Measurements from ENCODE around the gene AGO3. TPM values are rescaled to one million over a fixed set of nuclear protein-coding genes. Genes with fewer than 3 reads are reported as not detected.

The AGO3 gene
- total and polyA plus RNA-seq, 2 experiments from 2014 or later, result 19.2 to 27.3 TPM

DNA sequence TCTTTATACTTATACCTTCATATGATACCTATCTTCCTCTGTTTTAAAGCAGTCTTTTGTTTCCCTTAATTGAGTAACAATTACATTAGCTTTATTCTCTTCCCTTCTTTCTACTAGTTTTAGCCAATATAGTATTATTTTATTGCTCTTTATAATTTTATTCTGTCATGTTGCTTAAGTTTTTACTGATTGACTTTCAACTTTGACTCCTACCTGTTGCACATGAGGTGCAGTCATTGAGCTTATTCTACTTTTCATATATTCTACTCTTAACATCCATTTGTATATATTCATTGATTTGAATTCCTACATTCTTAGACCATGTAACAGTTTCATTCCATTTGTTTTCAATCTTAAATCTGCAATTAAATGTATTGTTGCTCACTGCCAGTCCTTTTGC lies 49.2 kb downstream of the AGO3 start (continued):
- TF ChIP-seq, protein P1, sequence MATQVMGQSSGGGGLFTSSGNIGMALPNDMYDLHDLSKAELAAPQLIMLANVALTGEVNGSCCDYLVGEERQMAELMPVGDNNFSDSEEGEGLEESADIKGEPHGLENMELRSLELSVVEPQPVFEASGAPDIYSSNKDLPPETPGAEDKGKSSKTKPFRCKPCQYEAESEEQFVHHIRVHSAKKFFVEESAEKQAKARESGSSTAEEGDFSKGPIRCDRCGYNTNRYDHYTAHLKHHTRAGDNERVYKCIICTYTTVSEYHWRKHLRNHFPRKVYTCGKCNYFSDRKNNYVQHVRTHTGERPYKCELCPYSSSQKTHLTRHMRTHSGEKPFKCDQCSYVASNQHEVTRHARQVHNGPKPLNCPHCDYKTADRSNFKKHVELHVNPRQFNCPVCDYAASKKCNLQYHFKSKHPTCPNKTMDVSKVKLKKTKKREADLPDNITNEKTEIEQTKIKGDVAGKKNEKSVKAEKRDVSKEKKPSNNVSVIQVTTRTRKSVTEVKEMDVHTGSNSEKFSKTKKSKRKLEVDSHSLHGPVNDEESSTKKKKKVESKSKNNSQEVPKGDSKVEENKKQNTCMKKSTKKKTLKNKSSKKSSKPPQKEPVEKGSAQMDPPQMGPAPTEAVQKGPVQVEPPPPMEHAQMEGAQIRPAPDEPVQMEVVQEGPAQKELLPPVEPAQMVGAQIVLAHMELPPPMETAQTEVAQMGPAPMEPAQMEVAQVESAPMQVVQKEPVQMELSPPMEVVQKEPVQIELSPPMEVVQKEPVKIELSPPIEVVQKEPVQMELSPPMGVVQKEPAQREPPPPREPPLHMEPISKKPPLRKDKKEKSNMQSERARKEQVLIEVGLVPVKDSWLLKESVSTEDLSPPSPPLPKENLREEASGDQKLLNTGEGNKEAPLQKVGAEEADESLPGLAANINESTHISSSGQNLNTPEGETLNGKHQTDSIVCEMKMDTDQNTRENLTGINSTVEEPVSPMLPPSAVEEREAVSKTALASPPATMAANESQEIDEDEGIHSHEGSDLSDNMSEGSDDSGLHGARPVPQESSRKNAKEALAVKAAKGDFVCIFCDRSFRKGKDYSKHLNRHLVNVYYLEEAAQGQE (IDR thresholded peaks at IDR 0.05; ENCODE audit: unreplicated experiment), result no peak
- TF ChIP-seq STAT1 (IDR thresholded peaks at IDR 0.05; ENCODE audit: unreplicated experiment) (no peak), EZH2phosphoT487 (IDR thresholded peaks at IDR 0.05; ENCODE audit: unreplicated experiment) (no peak)

DNA sequence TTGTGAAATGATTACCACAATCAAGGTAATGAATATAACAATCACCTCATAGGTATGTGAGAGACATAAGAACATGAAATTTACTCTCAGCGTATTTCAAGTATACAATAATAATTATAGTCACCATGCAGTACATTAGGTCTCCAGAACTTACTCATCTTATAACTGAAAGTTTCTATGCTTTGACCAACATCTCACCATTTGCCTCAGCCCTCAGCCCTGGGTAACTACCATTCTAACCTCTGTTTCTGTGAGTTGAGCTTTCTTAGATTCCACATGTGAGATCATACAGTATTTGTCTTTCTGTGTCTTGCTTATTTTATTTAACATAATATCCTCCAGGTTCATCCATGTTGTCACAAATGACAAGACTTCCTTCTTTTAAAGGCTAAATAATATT lies 57.3 kb downstream of the AGO3 start:
- H3K27ac Mint-ChIP-seq, result no peak overlapping the region
- H3K4me2 ChIP-seq, result no peak overlapping the region
- DNase-seq (ENCODE audit: low spot score) (no peak), ATAC-seq (no peak)
- H3K27me3 ChIP-seq (ENCODE audit: insufficient read depth), result no peaks in the 10 kb centered on the region
- no peak overlapping the region for H3K27ac ChIP-seq (ENCODE audit: low read depth)
- no peaks in the 10 kb centered on the region for H3K36me3 ChIP-seq (ENCODE audit: insufficient read depth)
- H3K4me1 Mint-ChIP-seq, result no peaks in the 10 kb centered on the region
- H3F3A ChIP-seq (replicated peaks; ENCODE audit: low read depth), result no peaks in the 10 kb centered on the region
- no peak overlapping the region for H3K4me3 Mint-ChIP-seq
- no peak overlapping the region for H2AFZ ChIP-seq
- H3K79me2 ChIP-seq (replicated peaks; ENCODE audit: insufficient read depth), result no peaks in the 10 kb centered on the region
- no peaks in the 10 kb centered on the region for H3K4me1 ChIP-seq (ENCODE audit: insufficient read depth)
- H3K4me3 ChIP-seq, result no peak overlapping the region
- peaks cover 12% of the 10 kb centered on the region; the same call in 2 of the 3 replicates for H3K36me3 Mint-ChIP-seq (ENCODE audit: low read depth)
- H4K20me1 ChIP-seq (replicated peaks; ENCODE audit: insufficient read depth), result no peaks in the 10 kb centered on the region; the same call in 1 of the 2 replicates
- H3K9me3 Mint-ChIP-seq, result no peaks in the 10 kb centered on the region
- H3K9me2 ChIP-seq (ENCODE audit: insufficient read depth), result no peaks in the 10 kb centered on the region
- peaks cover 2% of the 10 kb centered on the region for H3K27me3 Mint-ChIP-seq (ENCODE audit: insufficient read depth, low read depth, poor library complexity)
- TF ChIP-seq CREB1 (CRISPR knock-in tag; IDR thresholded peaks at IDR 0.05; ENCODE audit: low read depth), result no peak
- TF ChIP-seq, protein P2, sequence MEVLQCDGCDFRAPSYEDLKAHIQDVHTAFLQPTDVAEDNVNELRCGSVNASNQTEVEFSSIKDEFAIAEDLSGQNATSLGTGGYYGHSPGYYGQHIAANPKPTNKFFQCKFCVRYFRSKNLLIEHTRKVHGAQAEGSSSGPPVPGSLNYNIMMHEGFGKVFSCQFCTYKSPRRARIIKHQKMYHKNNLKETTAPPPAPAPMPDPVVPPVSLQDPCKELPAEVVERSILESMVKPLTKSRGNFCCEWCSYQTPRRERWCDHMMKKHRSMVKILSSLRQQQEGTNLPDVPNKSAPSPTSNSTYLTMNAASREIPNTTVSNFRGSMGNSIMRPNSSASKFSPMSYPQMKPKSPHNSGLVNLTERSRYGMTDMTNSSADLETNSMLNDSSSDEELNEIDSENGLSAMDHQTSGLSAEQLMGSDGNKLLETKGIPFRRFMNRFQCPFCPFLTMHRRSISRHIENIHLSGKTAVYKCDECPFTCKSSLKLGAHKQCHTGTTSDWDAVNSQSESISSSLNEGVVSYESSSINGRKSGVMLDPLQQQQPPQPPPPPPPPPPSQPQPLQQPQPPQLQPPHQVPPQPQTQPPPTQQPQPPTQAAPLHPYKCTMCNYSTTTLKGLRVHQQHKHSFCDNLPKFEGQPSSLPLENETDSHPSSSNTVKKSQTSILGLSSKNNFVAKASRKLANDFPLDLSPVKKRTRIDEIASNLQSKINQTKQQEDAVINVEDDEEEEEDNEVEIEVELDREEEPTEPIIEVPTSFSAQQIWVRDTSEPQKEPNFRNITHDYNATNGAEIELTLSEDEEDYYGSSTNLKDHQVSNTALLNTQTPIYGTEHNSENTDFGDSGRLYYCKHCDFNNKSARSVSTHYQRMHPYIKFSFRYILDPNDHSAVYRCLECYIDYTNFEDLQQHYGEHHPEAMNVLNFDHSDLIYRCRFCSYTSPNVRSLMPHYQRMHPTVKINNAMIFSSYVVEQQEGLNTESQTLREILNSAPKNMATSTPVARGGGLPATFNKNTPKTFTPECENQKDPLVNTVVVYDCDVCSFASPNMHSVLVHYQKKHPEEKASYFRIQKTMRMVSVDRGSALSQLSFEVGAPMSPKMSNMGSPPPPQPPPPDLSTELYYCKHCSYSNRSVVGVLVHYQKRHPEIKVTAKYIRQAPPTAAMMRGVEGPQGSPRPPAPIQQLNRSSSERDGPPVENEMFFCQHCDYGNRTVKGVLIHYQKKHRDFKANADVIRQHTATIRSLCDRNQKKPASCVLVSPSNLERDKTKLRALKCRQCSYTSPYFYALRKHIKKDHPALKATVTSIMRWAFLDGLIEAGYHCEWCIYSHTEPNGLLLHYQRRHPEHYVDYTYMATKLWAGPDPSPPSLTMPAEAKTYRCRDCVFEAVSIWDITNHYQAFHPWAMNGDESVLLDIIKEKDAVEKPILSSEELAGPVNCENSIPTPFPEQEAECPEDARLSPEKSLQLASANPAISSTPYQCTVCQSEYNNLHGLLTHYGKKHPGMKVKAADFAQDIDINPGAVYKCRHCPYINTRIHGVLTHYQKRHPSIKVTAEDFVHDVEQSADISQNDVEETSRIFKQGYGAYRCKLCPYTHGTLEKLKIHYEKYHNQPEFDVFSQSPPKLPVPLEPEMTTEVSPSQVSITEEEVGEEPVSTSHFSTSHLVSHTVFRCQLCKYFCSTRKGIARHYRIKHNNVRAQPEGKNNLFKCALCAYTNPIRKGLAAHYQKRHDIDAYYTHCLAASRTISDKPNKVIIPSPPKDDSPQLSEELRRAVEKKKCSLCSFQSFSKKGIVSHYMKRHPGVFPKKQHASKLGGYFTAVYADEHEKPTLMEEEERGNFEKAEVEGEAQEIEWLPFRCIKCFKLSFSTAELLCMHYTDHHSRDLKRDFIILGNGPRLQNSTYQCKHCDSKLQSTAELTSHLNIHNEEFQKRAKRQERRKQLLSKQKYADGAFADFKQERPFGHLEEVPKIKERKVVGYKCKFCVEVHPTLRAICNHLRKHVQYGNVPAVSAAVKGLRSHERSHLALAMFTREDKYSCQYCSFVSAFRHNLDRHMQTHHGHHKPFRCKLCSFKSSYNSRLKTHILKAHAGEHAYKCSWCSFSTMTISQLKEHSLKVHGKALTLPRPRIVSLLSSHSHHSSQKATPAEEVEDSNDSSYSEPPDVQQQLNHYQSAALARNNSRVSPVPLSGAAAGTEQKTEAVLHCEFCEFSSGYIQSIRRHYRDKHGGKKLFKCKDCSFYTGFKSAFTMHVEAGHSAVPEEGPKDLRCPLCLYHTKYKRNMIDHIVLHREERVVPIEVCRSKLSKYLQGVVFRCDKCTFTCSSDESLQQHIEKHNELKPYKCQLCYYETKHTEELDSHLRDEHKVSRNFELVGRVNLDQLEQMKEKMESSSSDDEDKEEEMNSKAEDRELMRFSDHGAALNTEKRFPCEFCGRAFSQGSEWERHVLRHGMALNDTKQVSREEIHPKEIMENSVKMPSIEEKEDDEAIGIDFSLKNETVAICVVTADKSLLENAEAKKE (CRISPR knock-in tag; IDR thresholded peaks at IDR 0.05), result no peak
- TF ChIP-seq ZNF331 (CRISPR knock-in tag; IDR thresholded peaks at IDR 0.05; ENCODE audit: low read depth), result no peak
- TF ChIP-seq EZH2 (IDR thresholded peaks at IDR 0.05; ENCODE audit: low read depth, unreplicated experiment), result no peak
- no peak for TF ChIP-seq EZH2phosphoT487 (IDR thresholded peaks at IDR 0.05; ENCODE audit: unreplicated experiment)
- TF ChIP-seq NANOG (IDR thresholded peaks at IDR 0.05; ENCODE audit: borderline replicate concordance), result no peak
- TF ChIP-seq, protein P3, sequence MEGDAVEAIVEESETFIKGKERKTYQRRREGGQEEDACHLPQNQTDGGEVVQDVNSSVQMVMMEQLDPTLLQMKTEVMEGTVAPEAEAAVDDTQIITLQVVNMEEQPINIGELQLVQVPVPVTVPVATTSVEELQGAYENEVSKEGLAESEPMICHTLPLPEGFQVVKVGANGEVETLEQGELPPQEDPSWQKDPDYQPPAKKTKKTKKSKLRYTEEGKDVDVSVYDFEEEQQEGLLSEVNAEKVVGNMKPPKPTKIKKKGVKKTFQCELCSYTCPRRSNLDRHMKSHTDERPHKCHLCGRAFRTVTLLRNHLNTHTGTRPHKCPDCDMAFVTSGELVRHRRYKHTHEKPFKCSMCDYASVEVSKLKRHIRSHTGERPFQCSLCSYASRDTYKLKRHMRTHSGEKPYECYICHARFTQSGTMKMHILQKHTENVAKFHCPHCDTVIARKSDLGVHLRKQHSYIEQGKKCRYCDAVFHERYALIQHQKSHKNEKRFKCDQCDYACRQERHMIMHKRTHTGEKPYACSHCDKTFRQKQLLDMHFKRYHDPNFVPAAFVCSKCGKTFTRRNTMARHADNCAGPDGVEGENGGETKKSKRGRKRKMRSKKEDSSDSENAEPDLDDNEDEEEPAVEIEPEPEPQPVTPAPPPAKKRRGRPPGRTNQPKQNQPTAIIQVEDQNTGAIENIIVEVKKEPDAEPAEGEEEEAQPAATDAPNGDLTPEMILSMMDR (conservative IDR thresholded peaks at IDR 0.05; ENCODE audit: low read depth in 2 of 2), result no peak
- no peak for TF ChIP-seq ZNF114 (CRISPR knock-in tag; IDR thresholded peaks at IDR 0.05)
- TF ChIP-seq STAT1 (IDR thresholded peaks at IDR 0.05; ENCODE audit: unreplicated experiment), result no peak
- TF ChIP-seq, protein P4, sequence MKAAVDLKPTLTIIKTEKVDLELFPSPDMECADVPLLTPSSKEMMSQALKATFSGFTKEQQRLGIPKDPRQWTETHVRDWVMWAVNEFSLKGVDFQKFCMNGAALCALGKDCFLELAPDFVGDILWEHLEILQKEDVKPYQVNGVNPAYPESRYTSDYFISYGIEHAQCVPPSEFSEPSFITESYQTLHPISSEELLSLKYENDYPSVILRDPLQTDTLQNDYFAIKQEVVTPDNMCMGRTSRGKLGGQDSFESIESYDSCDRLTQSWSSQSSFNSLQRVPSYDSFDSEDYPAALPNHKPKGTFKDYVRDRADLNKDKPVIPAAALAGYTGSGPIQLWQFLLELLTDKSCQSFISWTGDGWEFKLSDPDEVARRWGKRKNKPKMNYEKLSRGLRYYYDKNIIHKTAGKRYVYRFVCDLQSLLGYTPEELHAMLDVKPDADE (IDR thresholded peaks at IDR 0.05), result no peak
- no peak for TF ChIP-seq POLR2AphosphoS5 (IDR thresholded peaks at IDR 0.05; ENCODE audit: low read depth)
